Thoracic aorta (tissue), 2 donors: ENCODE results near the gene LRRC8A. TPM values are rescaled to one million over a fixed set of nuclear protein-coding genes. Genes with fewer than 3 reads are reported as not detected.
"Not testable (repeated sequence)": the region's sequence is repeated elsewhere in the genome, so short reads cannot be mapped to it uniquely, and the experiment has no call there.

Source experiments
- ATAC-seq: fragments of 150-250 bp; one replicate; pipeline ENCODE4 v1.8.0; 2017; ENCODE audit warnings: low read depth; ENCODE audit not compliant: insufficient number of reproducible peaks, low FRiP score
- DNase-seq: peaks from one replicate; pipeline ENCODE4 v3.0.0-alpha.2; 2020; ENCODE audit warnings: low spot score
- H3K27ac ChIP-seq, 2 donors: fragments of 200-600 bp; sonication (generic); 1 replicate in 1 of 2; 2 replicates in 1 of 2; pipeline ENCODE4 v1.5.1; 2016; ENCODE audit warnings: mild to moderate bottlenecking in 2 of 2, moderate library complexity in 2 of 2
- H3K27me3 ChIP-seq: fragments of 200-600 bp; sonication (generic); replicated peaks from 2 replicates; pipeline ENCODE4 v1.6.0; 2016; ENCODE audit warnings: mild to moderate bottlenecking; ENCODE audit not compliant: insufficient read depth
- H3K36me3 ChIP-seq: fragments of 200-600 bp; sonication (generic); one replicate; pipeline ENCODE4 v1.5.1; 2016
- H3K4me1 ChIP-seq, 2 donors: fragments of 200-600 bp; sonication (generic); 1 replicate in 1 of 2; 2 replicates in 1 of 2; pipeline versions ENCODE4 v1.5.1 to v1.6.0; 2016; ENCODE audit warnings: low read depth in 2 of 2, mild to moderate bottlenecking in 1 of 2; ENCODE audit not compliant: control insufficient read depth in 1 of 2
- H3K4me3 ChIP-seq: fragments of 200-600 bp; sonication (generic); 2 replicates; pipeline ENCODE4 v1.5.1; 2016; ENCODE audit warnings: mild to moderate bottlenecking
- H3K9me3 ChIP-seq: fragments of 200-600 bp; sonication (generic); 2 replicates; pipeline ENCODE4 v1.5.1; 2016
- total RNA-seq, 2 donors: library from RNA; depleted of rRNA; stranded (reverse); fragments of >200 nt; gene quantifications; one replicate each; pipeline versions ENCODE4 v1.1.0 to v1.2.3, GENCODE V29; 2016
- TF ChIP-seq, protein P1 (sequence below): fragments of 200-600 bp; sonication (generic); IDR thresholded peaks from one replicate; pipeline ENCODE4 v1.5.1; 2019; ENCODE audit warnings: antibody characterized with exemption

The LRRC8A gene
- total RNA-seq, 2 donors from 2014 or later: 125 to 161 TPM

DNA sequence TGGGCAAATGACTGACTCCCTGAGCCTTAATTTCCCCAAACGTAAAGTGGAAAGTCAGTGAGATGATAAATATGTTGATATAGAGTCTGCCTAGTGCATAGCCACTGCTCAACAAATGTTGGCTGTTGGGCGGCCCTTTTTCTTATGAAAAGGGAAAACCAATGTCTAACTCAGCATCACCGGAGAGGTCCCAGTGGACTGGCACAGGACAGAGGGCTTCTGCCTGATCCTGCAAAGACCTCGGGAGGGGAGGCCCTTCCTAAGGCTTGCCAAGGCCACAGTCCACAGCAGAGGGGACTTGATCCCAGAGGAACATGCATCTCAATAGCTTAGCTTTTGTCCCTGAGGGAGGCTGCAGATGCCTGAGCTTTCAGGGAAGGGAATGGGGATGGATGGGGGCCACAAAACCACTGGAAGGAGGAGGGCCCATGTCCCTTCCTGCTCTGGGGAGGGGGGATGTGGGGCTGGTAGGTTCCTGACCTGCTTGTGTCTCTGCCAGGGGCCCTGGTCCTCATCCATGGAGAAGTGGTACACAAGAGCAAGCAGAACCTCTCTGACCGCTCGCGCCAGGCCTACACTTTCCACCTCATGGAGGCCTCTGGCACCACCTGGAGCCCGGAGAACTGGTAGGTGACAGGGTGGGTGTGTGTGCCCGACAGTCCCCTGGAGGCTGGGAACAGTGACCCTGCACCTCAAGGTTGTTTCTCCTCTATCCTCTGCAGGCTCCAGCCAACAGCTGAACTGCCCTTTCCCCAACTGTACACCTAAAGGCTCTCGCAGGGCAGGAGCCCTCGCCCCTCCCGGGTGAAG is 59.2 kb downstream of the LRRC8A start:
- H3K9me3 ChIP-seq: no peaks in the 10 kb centered on the region
- peaks cover 2 to 30% of the 10 kb centered on the region in 2 donors for H3K4me1 ChIP-seq
- H3K36me3 ChIP-seq: peaks cover 7% of the 10 kb centered on the region
- H3K27me3 ChIP-seq: no peaks in the 10 kb centered on the region
- H3K27ac ChIP-seq: no peak overlapping the region
- no peak for ATAC-seq
- no peak for DNase-seq
- H3K4me3 ChIP-seq: no peak overlapping the region
- TF ChIP-seq, protein P1, sequence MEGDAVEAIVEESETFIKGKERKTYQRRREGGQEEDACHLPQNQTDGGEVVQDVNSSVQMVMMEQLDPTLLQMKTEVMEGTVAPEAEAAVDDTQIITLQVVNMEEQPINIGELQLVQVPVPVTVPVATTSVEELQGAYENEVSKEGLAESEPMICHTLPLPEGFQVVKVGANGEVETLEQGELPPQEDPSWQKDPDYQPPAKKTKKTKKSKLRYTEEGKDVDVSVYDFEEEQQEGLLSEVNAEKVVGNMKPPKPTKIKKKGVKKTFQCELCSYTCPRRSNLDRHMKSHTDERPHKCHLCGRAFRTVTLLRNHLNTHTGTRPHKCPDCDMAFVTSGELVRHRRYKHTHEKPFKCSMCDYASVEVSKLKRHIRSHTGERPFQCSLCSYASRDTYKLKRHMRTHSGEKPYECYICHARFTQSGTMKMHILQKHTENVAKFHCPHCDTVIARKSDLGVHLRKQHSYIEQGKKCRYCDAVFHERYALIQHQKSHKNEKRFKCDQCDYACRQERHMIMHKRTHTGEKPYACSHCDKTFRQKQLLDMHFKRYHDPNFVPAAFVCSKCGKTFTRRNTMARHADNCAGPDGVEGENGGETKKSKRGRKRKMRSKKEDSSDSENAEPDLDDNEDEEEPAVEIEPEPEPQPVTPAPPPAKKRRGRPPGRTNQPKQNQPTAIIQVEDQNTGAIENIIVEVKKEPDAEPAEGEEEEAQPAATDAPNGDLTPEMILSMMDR: no peak

DNA sequence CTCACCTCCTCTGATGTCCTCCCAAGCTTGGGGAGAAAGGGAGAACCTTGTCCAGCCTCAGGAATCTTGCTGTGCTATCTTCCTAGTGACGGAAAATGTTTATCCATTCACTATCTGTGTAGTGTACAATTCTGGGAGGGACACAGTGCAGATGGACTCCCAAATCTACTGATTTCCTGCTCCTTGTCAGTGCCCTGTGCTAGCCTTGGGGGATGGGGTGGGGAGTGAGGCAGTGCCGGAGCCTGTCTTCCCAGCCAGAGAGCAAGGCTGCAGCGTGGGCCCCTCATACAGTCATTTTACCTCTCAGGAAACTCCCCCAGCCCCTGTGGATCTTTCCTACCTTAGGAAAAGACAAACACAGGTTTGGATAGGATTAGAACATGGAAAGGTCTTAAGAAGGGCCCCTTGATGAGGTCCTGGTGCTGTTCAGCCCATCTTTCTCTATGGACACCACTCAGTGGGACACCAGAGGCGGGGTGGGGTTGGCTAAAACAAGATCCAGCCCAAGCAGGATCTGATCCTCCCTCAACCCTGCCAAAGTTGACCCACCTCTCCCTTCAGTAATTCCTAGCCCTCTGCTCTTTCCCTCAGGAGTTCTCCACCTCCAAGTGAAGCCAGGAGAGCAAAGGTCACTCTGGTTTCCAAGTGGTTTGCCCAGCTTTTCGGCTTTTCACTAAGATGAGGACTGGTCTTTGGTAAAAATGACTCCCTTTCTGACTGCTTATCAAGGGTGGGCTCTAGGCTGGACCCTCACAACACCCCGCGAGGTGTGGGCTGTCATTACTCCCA is 62.1 kb downstream of the LRRC8A start:
- Histone ChIP-seq H3K27ac (no peak overlapping the region), H3K4me1 (peaks cover 8 to 38% of the 10 kb centered on the region in 2 donors), H3K27me3 (no peaks in the 10 kb centered on the region), H3K9me3 (no peaks in the 10 kb centered on the region), H3K36me3 (peaks cover 3% of the 10 kb centered on the region), H3K4me3 (no peak overlapping the region)
- TF ChIP-seq, protein P1: no peak
- DNase-seq: no peak
- no peak for ATAC-seq

DNA sequence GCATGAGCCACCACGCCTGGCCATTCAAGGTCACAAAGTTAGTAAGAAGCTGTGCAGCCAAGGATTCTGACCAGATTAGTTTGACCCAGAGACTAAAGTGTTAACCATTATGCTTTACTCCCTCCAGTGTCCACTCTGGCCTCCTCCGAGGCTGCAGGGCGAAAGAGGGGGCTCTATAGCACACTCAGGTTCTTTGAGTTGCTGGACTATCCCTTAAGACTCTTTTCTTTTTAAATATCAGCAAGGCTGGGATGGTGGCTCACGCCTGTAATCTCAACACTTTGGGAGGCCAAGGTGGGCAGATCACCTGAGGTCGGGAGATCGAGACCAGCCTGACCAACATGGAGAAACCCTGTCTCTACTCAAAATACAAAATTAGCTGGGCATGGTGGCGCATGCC is 63.0 kb downstream of the LRRC8A start:
- peaks cover 8 to 38% of the 10 kb centered on the region in 2 donors for H3K4me1 ChIP-seq
- not testable (repeated sequence) for H3K9me3 ChIP-seq, DNase-seq, H3K27me3 ChIP-seq, ATAC-seq, H3K4me3 ChIP-seq, H3K27ac ChIP-seq, H3K36me3 ChIP-seq

DNA sequence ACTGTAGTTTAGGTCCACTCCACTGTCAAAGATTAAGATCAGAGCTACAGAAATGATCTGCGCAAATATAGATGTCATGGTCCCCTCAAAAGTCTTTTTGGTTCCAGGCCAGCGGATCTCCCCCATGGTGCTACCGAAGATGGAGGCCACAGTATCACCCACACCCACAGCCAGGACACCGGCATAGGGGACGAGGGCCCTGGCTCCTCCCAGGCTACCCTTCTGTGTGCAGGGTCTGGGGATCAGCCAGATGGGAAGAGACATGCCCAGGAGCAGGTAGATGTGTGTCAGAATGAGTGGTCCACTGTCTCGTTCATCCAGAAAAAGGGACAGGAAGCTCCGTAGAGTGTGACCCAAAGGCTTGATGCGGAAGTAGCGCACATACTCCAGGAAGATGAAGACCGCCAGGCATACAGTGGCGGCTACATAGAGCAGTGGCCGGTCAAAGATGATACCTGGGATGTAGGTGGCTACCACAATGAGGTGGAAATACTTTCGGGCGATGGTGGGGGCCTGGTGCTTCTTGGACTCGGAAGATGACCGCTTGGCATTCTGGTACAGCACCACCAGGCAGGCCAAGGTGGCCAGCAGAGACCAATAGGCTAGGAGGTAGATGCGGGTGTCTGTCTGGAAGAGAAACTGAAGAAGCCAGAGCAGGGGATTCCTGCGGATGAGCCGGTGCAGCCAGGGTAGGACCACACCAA is 64.0 kb downstream of the LRRC8A start:
- DNase-seq (no peak), ATAC-seq (no peak)
- Histone ChIP-seq H3K9me3 (no peaks in the 10 kb centered on the region), H3K4me3 (peak overlapping the region; percentile 97), H3K27me3 (no peaks in the 10 kb centered on the region), H3K36me3 (peaks cover 3% of the 10 kb centered on the region), H3K27ac (no peak overlapping the region), H3K4me1 (peaks cover 8 to 30% of the 10 kb centered on the region in 2 donors)
- TF ChIP-seq, protein P1: no peak

DNA sequence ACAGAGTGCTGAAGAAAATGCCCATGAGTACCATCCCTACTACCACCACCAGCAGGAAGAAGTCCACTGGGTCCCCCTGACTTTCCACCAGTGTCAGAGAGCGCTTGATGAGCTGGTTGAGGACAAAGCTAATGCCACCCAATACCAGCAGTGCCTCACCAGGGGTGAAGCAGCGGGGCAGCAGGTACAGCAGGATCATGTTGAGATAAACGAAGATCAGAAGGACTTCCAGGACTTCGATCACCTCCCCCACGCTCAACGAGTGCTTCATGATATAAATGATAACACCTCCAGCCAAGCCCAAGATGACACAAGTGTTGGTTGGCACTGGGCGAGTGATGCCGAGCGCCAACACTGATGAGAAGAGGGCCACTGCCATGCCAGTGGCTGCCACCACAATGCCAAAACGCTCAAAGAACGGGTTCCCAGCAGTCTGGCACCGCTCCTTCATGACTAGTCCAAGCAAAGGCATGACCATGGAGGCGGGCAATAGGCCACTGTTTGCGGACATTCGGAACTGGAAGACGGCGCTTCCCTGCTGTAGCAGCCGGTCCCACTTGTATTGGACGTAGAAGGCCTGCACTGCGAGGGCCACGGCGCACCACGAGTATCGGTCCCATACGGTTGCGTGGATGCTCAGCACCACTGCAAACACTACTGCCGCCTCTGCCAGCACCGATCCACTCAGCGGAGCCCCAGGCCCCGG is 64.8 kb downstream of the LRRC8A start:
- Histone ChIP-seq H3K27ac (peak overlapping the region; percentile 93 to 94), H3K4me1 (peaks cover 8 to 29% of the 10 kb centered on the region in 2 donors), H3K36me3 (peaks cover under 1% of the 10 kb centered on the region), H3K27me3 (no peaks in the 10 kb centered on the region), H3K4me3 (peak overlapping the region; percentile 97), H3K9me3 (no peaks in the 10 kb centered on the region)
- DNase-seq (no peak), ATAC-seq (no peak)
- TF ChIP-seq, protein P1: no peak
